Lower leg skin (tissue), 4 donors: ENCODE data around the gene CAPN2. TPM values are rescaled to one million over a fixed set of nuclear protein-coding genes. Genes with fewer than 3 reads are reported as not detected.
A peak's percentile ranks its signal among the peaks of the same experiment; 100 is the strongest.

ENCODE experiments used
- DNase-seq, 2 donors: peaks; one replicate each; pipeline ENCODE4 v3.0.0-alpha.2; 2019; ENCODE audit warnings: low spot score in 2 of 2
- H3K4me3 ChIP-seq: fragments of 200-600 bp; sonication (generic); 2 replicates; pipeline ENCODE4 v1.5.1; 2017; ENCODE audit warnings: mild to moderate bottlenecking, low read depth; ENCODE audit not compliant: poor library complexity, severe bottlenecking
- CTCF ChIP-seq, 3 donors: fragments of 450-650 bp; IDR thresholded peaks; one replicate each; pipeline ENCODE4 v1.5.1; 2016; ENCODE audit warnings: antibody characterized with exemption in 3 of 3, mild to moderate bottlenecking in 3 of 3, moderate library complexity in 2 of 3
- POLR2A ChIP-seq, 2 donors: fragments of 450-650 bp; IDR thresholded peaks; one replicate each; pipeline ENCODE4 v1.6.1; 2016 to 2017; ENCODE audit warnings: antibody characterized with exemption in 2 of 2, mild to moderate bottlenecking in 1 of 2, moderate library complexity in 1 of 2
- WGBS, 2 donors: methylation state at CpG; one replicate each; pipeline ENCODE4 v1.1.5; 2018; 5-methylcytosine and 5-hydroxymethylcytosine counted together
- intact Hi-C: fragments of 100-400 bp; cut with DNase I; formaldehyde crosslinking; loops from one replicate; pipeline ENCODE4 v1.15.0; 2023; ENCODE audit warnings: low total_unique reads
- total RNA-seq, 4 donors: library from RNA; depleted of rRNA; stranded (reverse); fragments of >200 nt; gene quantifications; one replicate each; pipeline ENCODE4 v1.1.0, GENCODE V29; 2016

The CAPN2 gene
- total RNA-seq, 4 donors from 2014 or later = 33.7 to 73.3 (median 47.2) TPM

GRCh38 chr1:223710179-223711133 lies 1.9 kb upstream of the CAPN2 start:
- no peak for DNase-seq
- WGBS, 2 donors = 93% methylated on average over 12 of the region's 12 CpGs
- intact Hi-C loops = loop anchor here (5.0 kb wide), 1 partner anchor 37 kb away; no protein-coding TSS in a partner anchor
- no peak overlapping the region for H3K4me3 ChIP-seq
- TF ChIP-seq POLR2A (IDR thresholded peaks at IDR 0.05) (no peak), CTCF (IDR thresholded peaks at IDR 0.05) (no peak)

GRCh38 chr1:223711173-223711572 lies 1.2 kb upstream of the CAPN2 start:
- no peak for TF ChIP-seq POLR2A (IDR thresholded peaks at IDR 0.05)
- no peak for TF ChIP-seq CTCF (IDR thresholded peaks at IDR 0.05)
- intact Hi-C loops = loop anchor here (5.0 kb wide), 1 partner anchor 36 kb away; no protein-coding TSS in a partner anchor
- peak in 1 of 2 donors; percentile 81 for DNase-seq
- no peak overlapping the region for H3K4me3 ChIP-seq
- WGBS, 2 donors = 48 to 59% methylated on average over 1 of the region's 1 CpG

- WGBS, 2 donors = 70 to 72% methylated on average over 15 of the region's 15 CpGs
- intact Hi-C loops = loop anchor here (5.0 kb wide), 1 partner anchor 36 kb away; no protein-coding TSS in a partner anchor
- peak in 1 of 2 donors; percentile 57 for DNase-seq
- no peak overlapping the region for H3K4me3 ChIP-seq
- TF ChIP-seq CTCF (IDR thresholded peaks at IDR 0.05) (no peak), POLR2A (IDR thresholded peaks at IDR 0.05) (no peak)
These were observed 569 bp upstream of the CAPN2 start for GRCh38 chr1:223711747-223712193.

- H3K4me3 ChIP-seq = peak overlapping the region; percentile 83
- DNase-seq = peak in 1 of 2 donors; percentile 90
- intact Hi-C loops = loop anchor here (5.0 kb wide), 1 partner anchor 34 kb away; no protein-coding TSS in a partner anchor
- WGBS, 2 donors = 1 to 2% methylated on average over 17 to 21 of the region's 40 CpGs
- no peak for TF ChIP-seq CTCF (IDR thresholded peaks at IDR 0.05)
- no peak for TF ChIP-seq POLR2A (IDR thresholded peaks at IDR 0.05)
These were observed 623 bp downstream of the CAPN2 start for GRCh38 chr1:223712850-223713474.

GRCh38 chr1:223713546-223714420 lies 1.4 kb downstream of the CAPN2 start:
- intact Hi-C loops = loop anchor here (5.0 kb wide), 1 partner anchor 34 kb away; no protein-coding TSS in a partner anchor
- 25 to 31% methylated on average over 7 of the region's 7 CpGs for WGBS, 2 donors
- DNase-seq = no peak
- H3K4me3 ChIP-seq = peak overlapping the region; percentile 83
- TF ChIP-seq POLR2A (IDR thresholded peaks at IDR 0.05) (no peak), CTCF (IDR thresholded peaks at IDR 0.05) (no peak)
